ENCODE data around the gene PTBP1. TPM values are rescaled to one million over a fixed set of nuclear protein-coding genes. Genes with fewer than 3 reads are reported as not detected.

The PTBP1 gene
- total RNA-seq, 2 experiments from 2014 or later, result 315 to 479 TPM

DNA sequence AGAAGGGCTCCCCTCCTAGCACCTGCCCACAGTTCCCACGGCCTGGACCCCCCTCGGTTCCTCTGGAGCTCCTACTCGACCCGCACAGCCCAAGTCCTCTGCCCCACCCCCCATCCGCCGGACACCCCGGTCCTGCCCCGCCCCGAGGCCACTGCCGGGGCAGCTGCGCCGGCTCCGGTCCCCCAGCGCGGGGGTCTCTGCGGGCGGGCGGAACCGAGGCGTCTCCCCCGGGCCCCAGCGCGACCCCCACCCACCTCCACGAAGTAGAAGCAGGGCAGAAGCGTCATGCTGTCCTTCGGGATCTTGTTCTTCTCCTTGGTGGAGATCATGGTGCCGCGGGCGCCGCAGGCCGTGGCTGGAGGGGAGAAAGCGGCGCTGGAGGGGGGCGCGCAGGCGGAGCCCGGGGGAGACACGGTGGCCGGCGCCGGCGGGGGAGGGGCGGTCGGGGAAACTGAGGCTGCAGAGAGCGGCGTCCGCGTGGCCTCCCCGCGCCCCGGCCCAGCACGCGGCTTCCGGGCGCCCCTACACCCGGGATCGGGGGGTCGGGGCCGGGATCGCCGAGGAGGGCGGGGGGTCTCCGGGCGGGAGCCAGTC lies 24.1 kb downstream of the PTBP1 start:
- Histone ChIP-seq H3K4me1 (ENCODE audit: insufficient read depth, low read length, poor library complexity, severe bottlenecking) (no peaks in the 10 kb centered on the region), H3K79me2 (ENCODE audit: insufficient read depth, low read depth, low read length) (no peaks in the 10 kb centered on the region), H3K27ac (ENCODE audit: low read depth, low read length, poor library complexity, severe bottlenecking) (no peak overlapping the region), H4K20me1 (ENCODE audit: insufficient read depth, low read length) (no peaks in the 10 kb centered on the region), H3K36me3 (ENCODE audit: insufficient read depth, low read length) (peaks cover 9% of the 10 kb centered on the region), H3K4me3 (ENCODE audit: low read depth, low read length, poor library complexity, severe bottlenecking) (no peak overlapping the region), H3K9me3 (ENCODE audit: low read length) (no peaks in the 10 kb centered on the region), H3K9me2 (ENCODE audit: insufficient read depth, low read length) (no peaks in the 10 kb centered on the region), H2AFZ (ENCODE audit: low read length) (no peak overlapping the region), H3K4me2 (ENCODE audit: low read length) (no peak overlapping the region)
- ChIA-PET CTCF (ENCODE audit: unreplicated experiment) (no interaction called here), POLR2A (no interaction called here)
- TF ChIP-seq EZH2phosphoT487 (IDR thresholded peaks at IDR 0.05; ENCODE audit: borderline replicate concordance, low read depth, low read length), result no peak
- TF ChIP-seq, protein P1, sequence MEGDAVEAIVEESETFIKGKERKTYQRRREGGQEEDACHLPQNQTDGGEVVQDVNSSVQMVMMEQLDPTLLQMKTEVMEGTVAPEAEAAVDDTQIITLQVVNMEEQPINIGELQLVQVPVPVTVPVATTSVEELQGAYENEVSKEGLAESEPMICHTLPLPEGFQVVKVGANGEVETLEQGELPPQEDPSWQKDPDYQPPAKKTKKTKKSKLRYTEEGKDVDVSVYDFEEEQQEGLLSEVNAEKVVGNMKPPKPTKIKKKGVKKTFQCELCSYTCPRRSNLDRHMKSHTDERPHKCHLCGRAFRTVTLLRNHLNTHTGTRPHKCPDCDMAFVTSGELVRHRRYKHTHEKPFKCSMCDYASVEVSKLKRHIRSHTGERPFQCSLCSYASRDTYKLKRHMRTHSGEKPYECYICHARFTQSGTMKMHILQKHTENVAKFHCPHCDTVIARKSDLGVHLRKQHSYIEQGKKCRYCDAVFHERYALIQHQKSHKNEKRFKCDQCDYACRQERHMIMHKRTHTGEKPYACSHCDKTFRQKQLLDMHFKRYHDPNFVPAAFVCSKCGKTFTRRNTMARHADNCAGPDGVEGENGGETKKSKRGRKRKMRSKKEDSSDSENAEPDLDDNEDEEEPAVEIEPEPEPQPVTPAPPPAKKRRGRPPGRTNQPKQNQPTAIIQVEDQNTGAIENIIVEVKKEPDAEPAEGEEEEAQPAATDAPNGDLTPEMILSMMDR (conservative IDR thresholded peaks at IDR 0.05; ENCODE audit: low read length), result no peak
- no peak for DNase-seq (ENCODE audit: low spot score)
- no TSS peak for BruUV-seq (replicated peaks)
- intact Hi-C loops (cut with micrococcal nuclease; ENCODE audit: unreplicated experiment), result no loop called here

DNA sequence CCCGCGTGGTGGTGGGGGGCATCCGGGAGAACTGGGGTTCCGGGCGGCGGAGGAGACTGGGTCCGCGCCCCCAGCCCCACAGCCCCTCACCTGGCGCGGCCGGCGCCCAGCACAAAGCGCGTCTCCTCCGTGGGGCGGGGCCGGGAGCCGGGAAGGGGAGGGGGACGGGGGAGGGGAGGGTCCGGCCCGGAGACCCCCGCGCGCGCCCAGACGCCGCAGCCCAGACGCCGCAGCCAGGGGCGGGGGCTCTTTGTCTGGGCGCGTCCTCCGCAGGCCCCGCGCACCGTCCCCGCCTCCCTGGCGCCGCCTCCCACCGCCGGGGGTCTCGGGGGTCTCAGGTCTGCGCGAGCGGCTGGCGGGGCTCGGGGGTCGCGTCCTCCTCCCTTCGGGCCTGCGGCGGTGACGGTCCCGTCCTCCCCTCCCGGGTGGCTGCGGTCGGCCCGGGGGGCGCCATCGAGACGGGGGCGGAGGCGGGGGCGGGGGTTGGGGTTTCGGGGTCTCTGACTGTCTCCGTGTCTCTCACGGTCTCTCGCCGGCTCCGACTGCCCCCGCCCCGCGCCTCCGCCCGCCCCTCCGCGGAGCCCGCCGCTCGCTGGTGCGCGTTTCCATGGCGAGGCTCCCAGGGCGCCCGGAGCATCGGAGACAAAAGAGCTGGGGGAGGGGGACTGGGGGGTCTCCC lies 24.7 kb downstream of the PTBP1 start, which contains the start of gene PLPPR3:
TSS of gene PLPPR3 (minus strand) at position 131 of the 679 bp plus-strand sequence. CDS start 396 bp downstream, outside the sequence.
- Histone ChIP-seq H3K27ac (ENCODE audit: low read depth, low read length, poor library complexity, severe bottlenecking) (no peak within 1 kb of the TSS), H3K9me2 (ENCODE audit: insufficient read depth, low read length) (no peaks in the 10 kb centered on the region), H3K36me3 (ENCODE audit: insufficient read depth, low read length) (0 out of 2 replicates have a peak, but pooled peaks cover 5% of the 10 kb centered on the region), H4K20me1 (ENCODE audit: insufficient read depth, low read length) (no peaks in the 10 kb centered on the region), H3K4me1 (ENCODE audit: insufficient read depth, low read length, poor library complexity, severe bottlenecking) (no peaks in the 10 kb centered on the region), H3K4me3 (ENCODE audit: low read depth, low read length, poor library complexity, severe bottlenecking) (no peak within 1 kb of the TSS), H3K79me2 (ENCODE audit: insufficient read depth, low read depth, low read length) (no peaks in the 10 kb centered on the region), H3K9me3 (ENCODE audit: low read length) (no peaks in the 10 kb centered on the region), H2AFZ (ENCODE audit: low read length) (no peak within 1 kb of the TSS), H3K4me2 (ENCODE audit: low read length) (no peak within 1 kb of the TSS)
- no TSS peak for BruUV-seq (replicated peaks)
- DNase-seq (ENCODE audit: low spot score), result no peak
- ChIA-PET CTCF (ENCODE audit: unreplicated experiment) (no interaction called here), POLR2A (no interaction called here)
- TF ChIP-seq, protein P1 (conservative IDR thresholded peaks at IDR 0.05; ENCODE audit: low read length), result no peak
- no peak for TF ChIP-seq EZH2phosphoT487 (IDR thresholded peaks at IDR 0.05; ENCODE audit: borderline replicate concordance, low read depth, low read length)
- intact Hi-C loops (cut with micrococcal nuclease; ENCODE audit: unreplicated experiment), result no loop called here

DNA sequence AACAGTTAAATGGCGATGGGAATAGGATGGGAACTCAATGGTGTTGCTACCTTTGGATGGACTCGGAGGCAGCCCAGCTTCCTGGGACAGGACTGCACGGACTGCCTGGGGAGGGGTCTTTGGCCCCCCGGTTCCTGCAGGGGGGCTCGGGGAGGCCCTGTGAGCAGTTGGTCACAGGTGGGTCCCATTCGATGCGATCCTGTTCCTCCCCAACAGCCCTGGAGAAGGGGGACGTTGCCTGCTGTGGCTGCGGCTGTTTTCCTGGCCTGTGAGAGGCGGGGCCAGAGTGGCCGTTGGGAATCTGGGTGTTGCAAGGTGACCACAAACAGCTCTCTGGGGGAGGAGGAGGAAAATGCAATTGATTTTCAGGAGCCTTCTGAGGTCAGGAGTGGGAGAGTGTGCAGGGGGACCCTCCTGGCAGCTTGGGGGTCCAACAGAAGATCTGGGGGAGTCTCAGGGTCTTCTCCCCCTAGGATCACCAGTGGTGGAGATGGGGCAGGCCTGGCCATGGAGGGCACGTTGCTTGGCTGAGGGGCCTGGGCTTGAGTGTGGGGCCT lies 26.4 kb downstream of the PTBP1 start:
- no peaks in the 10 kb centered on the region for H3K79me2 ChIP-seq (ENCODE audit: insufficient read depth, low read depth, low read length)
- no peaks in the 10 kb centered on the region for H3K36me3 ChIP-seq (ENCODE audit: insufficient read depth, low read length)
- H3K4me1 ChIP-seq (ENCODE audit: insufficient read depth, low read length, poor library complexity, severe bottlenecking), result no peaks in the 10 kb centered on the region
- POLR2A ChIA-PET, result no interaction called here
- H3K4me2 ChIP-seq (ENCODE audit: low read length), result no peak overlapping the region
- no peak for TF ChIP-seq EZH2phosphoT487 (IDR thresholded peaks at IDR 0.05; ENCODE audit: borderline replicate concordance, low read depth, low read length)
- TF ChIP-seq, protein P1 (conservative IDR thresholded peaks at IDR 0.05; ENCODE audit: low read length), result no peak
- CTCF ChIA-PET (ENCODE audit: unreplicated experiment), result no interaction called here
- no peaks in the 10 kb centered on the region for H3K9me3 ChIP-seq (ENCODE audit: low read length)
- no peak overlapping the region for H3K27ac ChIP-seq (ENCODE audit: low read depth, low read length, poor library complexity, severe bottlenecking)
- H3K9me2 ChIP-seq (ENCODE audit: insufficient read depth, low read length), result no peaks in the 10 kb centered on the region
- no peak for DNase-seq (ENCODE audit: low spot score)
- H3K4me3 ChIP-seq (ENCODE audit: low read depth, low read length, poor library complexity, severe bottlenecking), result no peak overlapping the region
- no peaks in the 10 kb centered on the region for H4K20me1 ChIP-seq (ENCODE audit: insufficient read depth, low read length)
- no peak overlapping the region for H2AFZ ChIP-seq (ENCODE audit: low read length)
- no TSS peak for BruUV-seq (replicated peaks)
- intact Hi-C loops (cut with micrococcal nuclease; ENCODE audit: unreplicated experiment), result no loop called here

Data from OCI-LY7 (cell line).